IMR-90 (cell line): ENCODE measurements around the gene KCNJ6. TPM values are rescaled to one million over a fixed set of nuclear protein-coding genes. Genes with fewer than 3 reads are reported as not detected.

ENCODE experiments used
- ATAC-seq: fragments of 200-7000 bp; cut with Tn5 transposase; 2 replicates; pipeline ENCODE4 v1.9.1; 2020; ENCODE audit warnings: low read depth, mild to moderate bottlenecking, moderate library complexity
- BruUV-seq: library from RNA; stranded (reverse); fragments of 400-500 nt; replicated peaks from 2 replicates; lab custom pipeline; 2021; lab: Mats Ljungman, UMichigan
- CTCF ChIA-PET: fragments of 300-600 bp; formaldehyde crosslinking; extraction: SDS; loops from one replicate; lab custom pipeline; 2021; ENCODE audit warnings: antibody characterized with exemption; lab: Yijun Ruan, JAX
- POLR2A ChIA-PET: fragments of 300-600 bp; sonication (Branson Sonifier 250); formaldehyde crosslinking; loops from one replicate; lab custom pipeline; 2022; ENCODE audit warnings: antibody characterized with exemption; ENCODE audit not compliant: unreplicated experiment; lab: Charles Lee
- DNase-seq: peaks from one replicate; pipeline ENCODE4 v3.0.0; 2013
- H2AFZ ChIP-seq: replicated peaks from 2 replicates; pipeline ENCODE3; 2013; ENCODE audit warnings: low read length, mild to moderate bottlenecking; ENCODE audit not compliant: poor library complexity
- H2AK5ac ChIP-seq: 2 replicates; pipeline ENCODE4 v1.6.1; 2013; ENCODE audit warnings: low read depth, low read length, inconsistent platforms
- H2AK9ac ChIP-seq: replicated peaks from 2 replicates; pipeline ENCODE3; 2013; ENCODE audit warnings: mild to moderate bottlenecking, low read depth, low read length, moderate library complexity; ENCODE audit not compliant: poor library complexity
- H2BK120ac ChIP-seq: 2 replicates; pipeline ENCODE4 v1.6.1; 2013; ENCODE audit warnings: low read depth, low read length, inconsistent platforms
- H2BK15ac ChIP-seq: 3 replicates; pipeline ENCODE4 v1.6.1; 2013; ENCODE audit warnings: low read depth, low read length, inconsistent platforms
- H2BK20ac ChIP-seq: 2 replicates; pipeline ENCODE4 v1.6.1; 2013; ENCODE audit warnings: low read depth, mild to moderate bottlenecking, inconsistent platforms, low read length, moderate library complexity
- H2BK5ac ChIP-seq: 2 replicates; pipeline ENCODE4 v1.6.1; 2013; ENCODE audit warnings: mild to moderate bottlenecking, low read depth, low read length, inconsistent platforms; ENCODE audit not compliant: poor library complexity, severe bottlenecking
- H3K14ac ChIP-seq: replicated peaks from 2 replicates; pipeline ENCODE4 v1.6.1; 2013; ENCODE audit warnings: low read depth, low read length, inconsistent platforms
- H3K18ac ChIP-seq: 2 replicates; pipeline ENCODE4 v1.6.1; 2013; ENCODE audit warnings: low read depth, low read length, control low read depth
- H3K23ac ChIP-seq: 2 replicates; pipeline ENCODE4 v1.6.1; 2013; ENCODE audit warnings: low read depth, low read length, inconsistent platforms
- H3K27ac ChIP-seq: 2 replicates; pipeline ENCODE4 v1.5.1; 2013; ENCODE audit warnings: mild to moderate bottlenecking, control low read depth, low read length; ENCODE audit not compliant: insufficient read depth
- H3K27me3 ChIP-seq: 2 replicates; pipeline ENCODE4 v1.6.1; 2013; ENCODE audit warnings: low read length; ENCODE audit not compliant: control insufficient read depth, insufficient read depth
- H3K36me3 ChIP-seq: 2 replicates; pipeline ENCODE4 v1.6.1; 2013; ENCODE audit warnings: low read length, mixed read lengths; ENCODE audit not compliant: control insufficient read depth, insufficient read depth
- H3K4ac ChIP-seq: 2 replicates; pipeline ENCODE4 v1.6.1; 2013; ENCODE audit warnings: low read depth, low read length, inconsistent platforms
- H3K4me1 ChIP-seq: 2 replicates; pipeline ENCODE4 v1.6.1; 2013; ENCODE audit warnings: low read length, mixed read lengths; ENCODE audit not compliant: control insufficient read depth, insufficient read depth
- H3K4me2 ChIP-seq: 2 replicates; pipeline ENCODE4 v1.6.1; 2013; ENCODE audit warnings: low read depth, mild to moderate bottlenecking, control low read depth, low read length, moderate library complexity
- H3K4me3 ChIP-seq: 2 replicates; pipeline ENCODE4 v1.5.1; 2013; ENCODE audit warnings: low read depth, mild to moderate bottlenecking, control low read depth, low read length, moderate library complexity; ENCODE audit not compliant: insufficient read depth
- H3K56ac ChIP-seq: 2 replicates; pipeline ENCODE4 v1.6.1; 2013; ENCODE audit warnings: low read length, inconsistent platforms; ENCODE audit not compliant: insufficient read depth; ENCODE audit errors: extremely low read depth
- H3K79me1 ChIP-seq, 2 experiments: 2 replicates each; pipeline ENCODE4 v1.6.1; 2013; ENCODE audit warnings: low read length in 2 of 2, inconsistent platforms in 1 of 2, low read depth in 1 of 2
- H3K9ac ChIP-seq: 2 replicates; pipeline ENCODE4 v1.6.1; 2013; ENCODE audit warnings: low read depth, low read length, control low read depth
- H3K9me1 ChIP-seq: 2 replicates; pipeline ENCODE4 v1.6.1; 2013; ENCODE audit warnings: low read length, inconsistent platforms; ENCODE audit not compliant: insufficient read depth
- H3K9me3 ChIP-seq: 2 replicates; pipeline ENCODE4 v1.6.1; 2013; ENCODE audit warnings: low read length; ENCODE audit not compliant: control insufficient read depth, insufficient read depth
- H4K20me1 ChIP-seq: 2 replicates; pipeline ENCODE4 v1.6.1; 2013; ENCODE audit warnings: low read length, inconsistent platforms; ENCODE audit not compliant: insufficient read depth
- H4K5ac ChIP-seq: 2 replicates; pipeline ENCODE4 v1.6.1; 2013; ENCODE audit warnings: mild to moderate bottlenecking, low read depth, low read length, control low read depth
- H4K8ac ChIP-seq, 2 experiments: 2 replicates each; pipeline ENCODE4 v1.6.1; 2013; ENCODE audit warnings: low read depth in 2 of 2, low read length in 2 of 2, control low read depth in 1 of 2, inconsistent platforms in 1 of 2
- H4K91ac ChIP-seq: 2 replicates; pipeline ENCODE4 v1.6.1; 2013; ENCODE audit warnings: low read depth, low read length, inconsistent platforms; ENCODE audit not compliant: insufficient read depth
- CHD1 ChIP-seq: IDR thresholded peaks from 2 replicates; pipeline ENCODE4 v1.6.1; 2012; ENCODE audit warnings: low read depth, low read length, improper control_type of control experiment
- MXI1 ChIP-seq: IDR thresholded peaks from 2 replicates; pipeline ENCODE4 v1.6.1; 2012; ENCODE audit warnings: low read depth, mild to moderate bottlenecking, low read length, moderate library complexity, borderline replicate concordance
- NFE2L2 ChIP-seq: fragments of 150-350 bp; IDR thresholded peaks from 2 replicates; pipeline ENCODE4 v1.6.1; 2016; ENCODE audit warnings: low read depth, mild to moderate bottlenecking, low read length
- POLR2A ChIP-seq: IDR thresholded peaks from 2 replicates; pipeline ENCODE4 v1.6.1; 2012; ENCODE audit warnings: mild to moderate bottlenecking, low read depth, low read length
- RFX5 ChIP-seq: IDR thresholded peaks from 2 replicates; pipeline ENCODE4 v1.8.0; 2012; ENCODE audit warnings: low read depth, mild to moderate bottlenecking, low read length, moderate library complexity
- SMC3 ChIP-seq: fragments of 150-350 bp; IDR thresholded peaks from 2 replicates; pipeline ENCODE4 v1.6.1; 2016; ENCODE audit warnings: low read depth, mild to moderate bottlenecking, antibody characterized with exemption, low read length, moderate library complexity
- USF2 ChIP-seq: fragments of 150-350 bp; IDR thresholded peaks from 2 replicates; pipeline ENCODE4 v1.6.1; 2017; ENCODE audit warnings: mild to moderate bottlenecking, antibody characterized with exemption, low read length, low read depth
- whole genome bisulfite sequencing, 2 experiments: methylation state at CpG; one replicate each; pipeline versions ENCODE4 v1.1.5 to v1.1.7; 2013; ENCODE audit warnings: missing lambda C conversion rate in 2 of 2; ENCODE audit not compliant: insufficient read length in 1 of 2; ENCODE audit errors: extremely low coverage in 2 of 2; 5-methylcytosine and 5-hydroxymethylcytosine counted together
- dilution Hi-C: fragments of 300-500 bp; cut with HindIII; formaldehyde crosslinking; loops from one replicate; pipeline ENCODE4 v1.14.3; 2018; ENCODE audit warnings: low sequenced_read_pairs; ENCODE audit not compliant: unreplicated experiment
- in situ Hi-C: fragments of 300-500 bp; cut with MboI; formaldehyde crosslinking; loops from 3 replicates; pipeline ENCODE4 v1.14.3; 2019; ENCODE audit warnings: low sequenced_read_pairs, inconsistent platforms, mixed read lengths
- intact Hi-C: fragments of 100-400 bp; cut with micrococcal nuclease; formaldehyde crosslinking; loops from 2 replicates; pipeline ENCODE4 v1.10.0; 2022
- polyA plus RNA-seq, 3 experiments: library from polyadenylated mRNA; depleted of rRNA; stranded (reverse); fragments of >200 nt; gene quantifications; 2 replicates each; pipeline ENCODE4 v1.2.3, GENCODE V29; 2012; ENCODE audit warnings: low replicate concordance in 1 of 3
- total RNA-seq: library from RNA; depleted of rRNA; stranded (reverse); fragments of >200 nt; gene quantifications from 2 replicates; pipeline ENCODE4 v1.2.3, GENCODE V29; 2012

Gene KCNJ6
- total and polyA plus RNA-seq, 2 of the 4 experiments (the other 2 are of a cell fraction), result under 0.01 to 0.02 TPM

DNA sequence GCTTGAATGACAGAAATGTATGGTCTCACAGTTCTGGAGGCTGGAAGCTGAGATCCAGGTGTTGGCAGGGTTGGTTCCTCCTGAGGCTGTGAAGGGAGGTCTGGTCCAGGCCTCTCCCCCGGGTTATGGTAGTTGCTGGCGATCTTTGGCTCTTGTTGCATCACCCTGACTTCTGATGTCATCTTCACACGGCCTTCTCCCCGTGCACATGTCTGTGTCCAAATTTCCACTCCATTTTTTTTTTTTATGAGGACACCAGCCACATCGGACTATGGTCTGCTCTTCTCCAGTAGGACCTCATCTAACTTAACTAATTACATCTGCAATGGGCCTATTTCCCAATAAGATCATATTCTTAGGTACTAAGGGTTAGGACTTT, 232.2 kb downstream of the KCNJ6 start:
- dilution Hi-C loops, result no loop called here
- Histone ChIP-seq H3K27me3 (peaks cover 15% of the 10 kb centered on the region), H2BK20ac (no peak overlapping the region), H2AK5ac (no peak overlapping the region), H2BK5ac (no peak overlapping the region), H3K9ac (no peak overlapping the region), H3K23ac (no peak overlapping the region), H3K18ac (no peak overlapping the region), H3K14ac (no peak overlapping the region), H3K4me2 (no peak overlapping the region), H4K8ac (no peak overlapping the region), H4K5ac (no peak overlapping the region), H2AK9ac (no peak overlapping the region), H4K91ac (no peak overlapping the region), H3K36me3 (no peaks in the 10 kb centered on the region), H3K4me1 (no peaks in the 10 kb centered on the region), H3K4ac (no peak overlapping the region), H3K9me1 (no peaks in the 10 kb centered on the region), H2BK120ac (no peak overlapping the region), H3K27ac (no peak overlapping the region), H3K56ac (no peak overlapping the region), H2BK15ac (no peak overlapping the region), H4K20me1 (no peaks in the 10 kb centered on the region), H3K79me1 (no peaks in the 10 kb centered on the region), H2AFZ (no peak overlapping the region), H3K4me3 (no peak overlapping the region), H3K9me3 (no peaks in the 10 kb centered on the region)
- intact Hi-C loops, result no loop called here
- TF ChIP-seq POLR2A, result no peak
- no peak for TF ChIP-seq SMC3
- no peak for TF ChIP-seq CHD1
- no peak for TF ChIP-seq NFE2L2
- TF ChIP-seq MXI1, result no peak
- TF ChIP-seq USF2, result no peak
- no peak for TF ChIP-seq RFX5
- WGBS, 2 experiments, result 74% methylated on average over 4 of the region's 5 CpGs; no CpG with 5 or more reads in 1 of the 2 experiments
- CTCF ChIA-PET, result no interaction called here
- no TSS peak for BruUV-seq
- DNase-seq (no peak), ATAC-seq (no peak)
- in situ Hi-C loops, result no loop called here
- POLR2A ChIA-PET, result no interaction called here
